Lung (tissue), 12 donors: ENCODE data around the gene UGT1A8. TPM values are rescaled to one million over a fixed set of nuclear protein-coding genes. Genes with fewer than 3 reads are reported as not detected.

Experiments
- ATAC-seq: fragments of 200-7000 bp; cut with Tn5 transposase; one replicate; pipeline ENCODE4 v1.9.1; 2020; ENCODE audit warnings: moderate number of reproducible peaks; ENCODE audit not compliant: insufficient read depth, low FRiP score
- DNase-seq, 3 donors: peaks; one replicate each; pipeline ENCODE4 v3.0.0-alpha.2; 2013 to 2017
- H3K27ac ChIP-seq, 2 donors: one replicate each; pipeline ENCODE4 v1.5.1; 2013; ENCODE audit warnings: mild to moderate bottlenecking in 2 of 2, moderate library complexity in 2 of 2, control low read depth in 1 of 2, inconsistent platforms in 1 of 2, low read depth in 1 of 2, low read length in 1 of 2
- H3K27me3 ChIP-seq, 3 donors: one replicate each; pipeline ENCODE4 v1.5.1; 2013; ENCODE audit warnings: low read length in 2 of 3; ENCODE audit not compliant: control insufficient read depth in 3 of 3, insufficient read depth in 3 of 3
- H3K36me3 ChIP-seq, 4 donors: one replicate each; pipeline ENCODE4 v1.5.1; 2013; ENCODE audit warnings: low read length in 4 of 4, mild to moderate bottlenecking in 1 of 4, moderate library complexity in 1 of 4; ENCODE audit not compliant: control insufficient read depth in 4 of 4, insufficient read depth in 4 of 4
- H3K4me1 ChIP-seq, 5 donors: one replicate each; pipeline ENCODE4 v1.5.1; 2013; ENCODE audit warnings: low read length in 5 of 5, mild to moderate bottlenecking in 2 of 5, moderate library complexity in 1 of 5; ENCODE audit not compliant: control insufficient read depth in 5 of 5, insufficient read depth in 5 of 5
- H3K4me3 ChIP-seq: one replicate; pipeline ENCODE4 v1.5.1; 2013; ENCODE audit warnings: mild to moderate bottlenecking, control low read depth, moderate library complexity
- H3K9ac ChIP-seq, 2 donors: one replicate each; pipeline ENCODE4 v1.5.1; 2013; ENCODE audit warnings: low read length in 2 of 2, control low read depth in 1 of 2; ENCODE audit not compliant: insufficient read depth in 1 of 2
- H3K9me3 ChIP-seq, 4 donors: one replicate each; pipeline ENCODE4 v1.5.1; 2013; ENCODE audit warnings: low read length in 3 of 4, mild to moderate bottlenecking in 1 of 4, moderate library complexity in 1 of 4; ENCODE audit not compliant: control insufficient read depth in 4 of 4, insufficient read depth in 3 of 4
- WGBS, 2 donors: extraction: QIAGEN DNeasy Blood & Tissue Kit; methylation state at CpG; one replicate each; pipeline ENCODE4 v1.1.7; 2013; 5-methylcytosine and 5-hydroxymethylcytosine counted together
- polyA plus RNA-seq, 2 donors: library from polyadenylated mRNA; stranded (reverse); fragments of 200-250 nt; gene quantifications; one replicate each; pipeline ENCODE4 v1.2.1, GENCODE V29; 2013
- total RNA-seq, 2 donors: library from RNA; depleted of rRNA in 1 of 2; stranded (reverse); fragments of >200 nt in 1 of 2; gene quantifications; one replicate each; pipeline ENCODE4 v1.2.1, GENCODE V29; 2014 to 2021
- TF ChIP-seq, protein P1 (sequence below): IDR thresholded peaks from 2 replicates; pipeline ENCODE4 v1.5.1; 2012; ENCODE audit warnings: mild to moderate bottlenecking; ENCODE audit errors: control extremely low read depth, extremely low read depth
- donor health status: control.
- donor health status: control.
- donor health status: Bipolar disorder and iron deficiency.
- donor health status: healthy.
- donor health status: DM: yes; HTN: yes; CAD: no.

UGT1A8 gene
- total and polyA plus RNA-seq, 4 donors = 0.26 TPM; not detected in 3

DNA sequence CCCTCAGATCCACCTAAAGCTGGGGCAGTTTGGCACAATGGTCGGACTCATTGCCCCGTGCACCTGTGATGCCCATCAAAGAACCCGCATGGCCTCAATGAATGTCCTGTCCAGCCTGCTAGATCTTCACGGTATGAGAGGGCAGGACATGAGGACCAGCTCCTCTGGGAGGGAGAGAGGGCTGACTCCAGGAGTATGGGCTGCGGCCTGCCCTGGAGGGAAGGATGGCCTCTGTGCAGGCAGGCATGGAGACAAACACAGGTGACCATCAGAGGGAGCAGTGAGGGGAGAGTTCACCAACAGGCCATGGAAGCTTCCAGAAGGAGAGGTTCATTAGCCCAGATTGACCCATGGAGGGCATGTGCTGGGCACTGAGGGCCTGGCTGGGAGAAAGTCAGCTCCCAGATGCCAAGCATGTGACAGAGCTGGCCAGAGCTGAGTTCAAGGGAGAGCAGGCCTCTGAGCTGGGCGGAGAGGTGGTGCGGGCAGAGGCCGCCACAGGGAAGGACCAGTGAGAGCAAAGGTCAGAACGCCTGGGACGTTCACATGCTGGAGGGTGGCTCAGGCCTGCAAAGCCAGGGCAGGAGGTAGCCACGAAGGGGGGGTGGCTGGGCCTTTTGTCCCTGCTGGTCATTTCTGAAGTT, 200.7 kb downstream of the UGT1A8 start:
- WGBS, 2 donors = 91 to 94% methylated on average over 11 of the region's 11 CpGs
- no peaks in the 10 kb centered on the region for H3K4me1 ChIP-seq
- no peak overlapping the region for H3K27ac ChIP-seq
- H3K27me3 ChIP-seq = no peaks in the 10 kb centered on the region
- TF ChIP-seq, protein P1, sequence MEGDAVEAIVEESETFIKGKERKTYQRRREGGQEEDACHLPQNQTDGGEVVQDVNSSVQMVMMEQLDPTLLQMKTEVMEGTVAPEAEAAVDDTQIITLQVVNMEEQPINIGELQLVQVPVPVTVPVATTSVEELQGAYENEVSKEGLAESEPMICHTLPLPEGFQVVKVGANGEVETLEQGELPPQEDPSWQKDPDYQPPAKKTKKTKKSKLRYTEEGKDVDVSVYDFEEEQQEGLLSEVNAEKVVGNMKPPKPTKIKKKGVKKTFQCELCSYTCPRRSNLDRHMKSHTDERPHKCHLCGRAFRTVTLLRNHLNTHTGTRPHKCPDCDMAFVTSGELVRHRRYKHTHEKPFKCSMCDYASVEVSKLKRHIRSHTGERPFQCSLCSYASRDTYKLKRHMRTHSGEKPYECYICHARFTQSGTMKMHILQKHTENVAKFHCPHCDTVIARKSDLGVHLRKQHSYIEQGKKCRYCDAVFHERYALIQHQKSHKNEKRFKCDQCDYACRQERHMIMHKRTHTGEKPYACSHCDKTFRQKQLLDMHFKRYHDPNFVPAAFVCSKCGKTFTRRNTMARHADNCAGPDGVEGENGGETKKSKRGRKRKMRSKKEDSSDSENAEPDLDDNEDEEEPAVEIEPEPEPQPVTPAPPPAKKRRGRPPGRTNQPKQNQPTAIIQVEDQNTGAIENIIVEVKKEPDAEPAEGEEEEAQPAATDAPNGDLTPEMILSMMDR = no peak
- H3K9ac ChIP-seq = no peak overlapping the region
- peaks cover 0 to 2% (median 0%) of the 10 kb centered on the region in 4 donors for H3K9me3 ChIP-seq
- H3K4me3 ChIP-seq = no peak overlapping the region
- no peak for ATAC-seq
- no peaks in the 10 kb centered on the region for H3K36me3 ChIP-seq
- no peak for DNase-seq

DNA sequence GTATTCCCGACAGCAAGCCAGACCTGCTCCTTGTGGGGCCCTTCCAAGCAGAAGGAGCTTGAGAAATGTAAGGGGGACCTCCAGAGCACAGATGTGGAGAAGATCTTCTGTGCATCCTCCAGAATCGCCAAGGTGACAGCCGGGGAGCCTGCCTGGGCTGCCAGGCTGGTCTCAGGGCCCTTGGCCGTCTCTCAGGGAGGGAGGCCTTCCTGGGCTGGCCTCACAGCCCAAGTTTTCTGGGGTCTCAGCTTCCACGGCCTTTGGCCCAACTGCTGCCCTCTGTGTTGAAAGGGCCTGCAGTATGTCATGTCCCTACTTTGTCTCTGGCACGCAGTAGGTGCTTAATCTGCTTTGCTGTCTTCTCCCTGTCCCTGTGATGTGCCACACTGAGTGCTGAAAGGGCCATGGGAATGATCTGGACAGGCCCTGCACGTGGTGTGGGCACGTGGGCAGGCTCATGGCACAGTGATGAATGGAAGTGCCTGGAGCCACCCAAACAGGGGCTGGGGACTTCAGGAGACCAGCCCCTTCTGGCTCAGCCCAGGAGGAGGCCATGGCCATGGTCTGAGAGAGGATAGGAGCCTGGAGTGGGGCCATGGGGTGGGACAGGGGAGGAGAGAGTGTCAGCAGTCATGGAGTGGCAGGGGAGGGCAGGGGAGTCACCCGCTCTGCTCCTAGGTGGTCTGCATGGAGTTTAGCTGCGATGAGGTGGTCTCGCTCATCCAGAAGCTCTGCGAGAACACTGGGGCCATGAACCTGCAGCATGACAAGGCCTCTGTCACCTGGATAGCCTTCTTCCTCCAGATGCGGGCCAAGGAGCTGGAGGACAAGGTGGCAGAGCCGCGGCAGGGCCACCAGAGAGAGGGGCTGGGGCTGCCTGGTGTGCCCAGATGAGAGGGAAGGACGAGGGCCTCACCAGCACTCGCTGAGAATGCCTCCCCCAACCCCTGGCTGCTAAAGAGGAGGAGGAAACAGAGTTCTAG, 201.5 kb downstream of the UGT1A8 start:
- TF ChIP-seq, protein P1 = no peak
- Histone ChIP-seq H3K27ac (no peak overlapping the region), H3K27me3 (no peaks in the 10 kb centered on the region), H3K9ac (no peak overlapping the region), H3K9me3 (peaks cover 0 to 2% (median 0%) of the 10 kb centered on the region in 4 donors), H3K36me3 (no peaks in the 10 kb centered on the region), H3K4me3 (no peak overlapping the region), H3K4me1 (no peaks in the 10 kb centered on the region)
- ATAC-seq (no peak), DNase-seq (no peak)
- 75 to 85% methylated on average over 17 of the region's 17 CpGs for WGBS, 2 donors

DNA sequence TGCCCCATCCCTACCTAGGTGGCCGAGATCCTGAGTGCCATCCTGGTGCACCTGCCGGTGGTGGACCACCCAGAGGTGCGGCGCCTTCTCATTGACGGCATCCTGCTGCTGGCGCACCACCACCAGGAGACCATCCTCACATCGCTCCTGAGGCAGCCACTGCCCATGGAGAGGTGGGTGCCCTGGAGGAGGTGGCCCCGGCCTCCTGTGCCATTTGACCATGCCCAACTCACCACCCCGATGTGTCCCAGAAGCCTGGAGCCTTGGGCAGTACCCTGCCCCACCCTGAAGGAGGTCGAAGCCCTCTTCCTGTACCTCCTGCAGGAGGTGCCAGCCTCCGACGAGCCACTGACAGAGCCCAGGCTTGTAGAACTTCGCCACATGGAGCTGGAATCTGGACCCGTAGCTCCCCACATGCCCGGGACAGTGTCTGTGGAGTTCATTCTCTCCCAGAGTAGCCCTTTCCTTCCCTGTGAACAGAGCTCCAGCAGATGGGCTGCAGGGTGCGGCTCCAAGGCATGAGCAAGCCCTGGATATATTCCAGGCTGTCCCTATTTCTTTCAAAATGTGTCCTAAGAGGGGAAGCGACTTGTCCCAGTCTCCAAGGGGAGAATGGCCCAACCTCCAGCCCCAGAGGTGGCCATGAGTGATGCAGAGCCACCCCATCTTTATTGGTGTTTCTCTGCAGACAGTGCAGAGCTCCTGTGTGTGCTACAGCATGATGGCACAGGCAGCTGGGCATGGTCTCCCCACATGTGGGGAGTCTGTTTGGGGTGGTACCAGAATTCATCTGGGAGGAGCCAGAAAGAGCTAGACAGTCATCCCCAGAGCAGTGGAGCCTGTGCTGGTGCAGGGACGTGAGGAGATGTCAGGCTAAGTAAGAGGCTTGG, 202.7 kb downstream of the UGT1A8 start:
- 86 to 90% methylated on average over 18 of the region's 18 CpGs for WGBS, 2 donors
- no peak for DNase-seq
- Histone ChIP-seq H3K4me3 (no peak overlapping the region), H3K9me3 (peaks cover 0 to 2% (median 0%) of the 10 kb centered on the region in 4 donors), H3K36me3 (no peaks in the 10 kb centered on the region), H3K4me1 (no peaks in the 10 kb centered on the region), H3K27me3 (no peaks in the 10 kb centered on the region), H3K9ac (no peak overlapping the region), H3K27ac (no peak overlapping the region)
- no peak for ATAC-seq
- TF ChIP-seq, protein P1 = no peak
